Measurements from ENCODE around the gene NOL4L.

NOL4L gene

GRCh38 chr20:32476684-32477593 is 108.2 kb downstream of the NOL4L start:
- no peak for TF ChIP-seq ESRRG (CRISPR knock-in tag; IDR thresholded peaks at IDR 0.05)
- no peak for TF ChIP-seq ZNF70 (CRISPR knock-in tag; IDR thresholded peaks at IDR 0.05)
- no peak for TF ChIP-seq CSDC2 (CRISPR knock-in tag; IDR thresholded peaks at IDR 0.05)
- TF ChIP-seq ZNF8 (CRISPR knock-in tag; IDR thresholded peaks at IDR 0.05) = no peak
- TF ChIP-seq PPARA (CRISPR knock-in tag; IDR thresholded peaks at IDR 0.05; ENCODE audit: borderline replicate concordance) = no peak
- no peak for TF ChIP-seq GLIS3 (CRISPR knock-in tag; IDR thresholded peaks at IDR 0.05)
- TF ChIP-seq TOX (CRISPR knock-in tag; IDR thresholded peaks at IDR 0.05; ENCODE audit: borderline replicate concordance) = no peak
- TF ChIP-seq CREB5 (CRISPR knock-in tag; IDR thresholded peaks at IDR 0.05; ENCODE audit: low read depth) = no peak
- ATAC-seq = no peak

GRCh38 chr20:32474967-32475811 is 109.9 kb downstream of the NOL4L start:
- ATAC-seq = peak; percentile 93
- TF ChIP-seq SNAI2 (CRISPR knock-in tag; IDR thresholded peaks at IDR 0.05) (no peak), ZFP3 (CRISPR knock-in tag; IDR thresholded peaks at IDR 0.05) (no peak), ISL1 (CRISPR knock-in tag; IDR thresholded peaks at IDR 0.05) (no peak), PATZ1 (CRISPR knock-in tag; IDR thresholded peaks at IDR 0.05; ENCODE audit: borderline replicate concordance) (peak; percentile 91; the same call in 1 of the 2 replicates), PPARA (CRISPR knock-in tag; IDR thresholded peaks at IDR 0.05; ENCODE audit: borderline replicate concordance) (no peak), ZNF565 (CRISPR knock-in tag; conservative IDR thresholded peaks at IDR 0.05; ENCODE audit: low read depth) (no peak), POU6F1 (CRISPR knock-in tag; IDR thresholded peaks at IDR 0.05; ENCODE audit: borderline replicate concordance, low read depth) (no peak), CSDC2 (CRISPR knock-in tag; IDR thresholded peaks at IDR 0.05) (no peak), ZNF70 (CRISPR knock-in tag; IDR thresholded peaks at IDR 0.05) (peak; percentile 82), CREB5 (CRISPR knock-in tag; IDR thresholded peaks at IDR 0.05; ENCODE audit: low read depth) (no peak)

GRCh38 chr20:32474717-32474966 is 110.5 kb downstream of the NOL4L start:
- no peak for TF ChIP-seq OSR1 (CRISPR knock-in tag; IDR thresholded peaks at IDR 0.05)
- no peak for TF ChIP-seq BACH2 (CRISPR knock-in tag; IDR thresholded peaks at IDR 0.05; ENCODE audit: borderline replicate concordance)
- no peak for TF ChIP-seq ZFP3 (CRISPR knock-in tag; IDR thresholded peaks at IDR 0.05)
- no peak for TF ChIP-seq RARB (CRISPR knock-in tag; IDR thresholded peaks at IDR 0.05)
- TF ChIP-seq ZNF565 (CRISPR knock-in tag; conservative IDR thresholded peaks at IDR 0.05; ENCODE audit: low read depth) = no peak
- no peak for TF ChIP-seq ZNF70 (CRISPR knock-in tag; IDR thresholded peaks at IDR 0.05)
- TF ChIP-seq ZC3H10 (CRISPR knock-in tag; IDR thresholded peaks at IDR 0.05) = no peak
- TF ChIP-seq TCF4 (CRISPR knock-in tag; IDR thresholded peaks at IDR 0.05; ENCODE audit: borderline replicate concordance) = no peak
- TF ChIP-seq CSRNP3 (CRISPR knock-in tag; IDR thresholded peaks at IDR 0.05) = no peak
- no peak for TF ChIP-seq CSDC2 (CRISPR knock-in tag; IDR thresholded peaks at IDR 0.05)
- TF ChIP-seq CREB5 (CRISPR knock-in tag; IDR thresholded peaks at IDR 0.05; ENCODE audit: low read depth) = no peak
- no peak for TF ChIP-seq SNAI2 (CRISPR knock-in tag; IDR thresholded peaks at IDR 0.05)
- ATAC-seq = no peak

All from SK-N-SH treated with all-trans-retinoic acid at 6 μM for 48 hours (cell line).